ENCODE measurements around the gene ADAMTSL1. TPM values are rescaled to one million over a fixed set of nuclear protein-coding genes. Genes with fewer than 3 reads are reported as not detected.

Gene ADAMTSL1
- total and polyA plus RNA-seq, 2 experiments from 2014 or later = 2.3 to 5.0 TPM

- H4K20me1 ChIP-seq (replicated peaks; ENCODE audit: insufficient read depth) = no peaks in the 10 kb centered on the region
- Mint-ChIP-seq H3K36me3 (ENCODE audit: low read depth) (peaks cover 20% of the 10 kb centered on the region), H3K27me3 (ENCODE audit: insufficient read depth, low read depth, poor library complexity) (no peaks in the 10 kb centered on the region), H3K4me1 (peaks cover 5% of the 10 kb centered on the region; the same call in 2 of the 3 replicates), H3K9me3 (peaks cover 23% of the 10 kb centered on the region), H3K27ac (peak overlapping the region; percentile 80), H3K4me3 (no peak overlapping the region)
- H3K36me3 ChIP-seq (ENCODE audit: insufficient read depth) = 0 out of 2 replicates have a peak, but pooled peaks cover 4% of the 10 kb centered on the region
- no peak for TF ChIP-seq POLR2AphosphoS5 (IDR thresholded peaks at IDR 0.05; ENCODE audit: low read depth)
- TF ChIP-seq ZNF462 (CRISPR knock-in tag; IDR thresholded peaks at IDR 0.05) = no peak
- no peak for TF ChIP-seq CREB1 (CRISPR knock-in tag; IDR thresholded peaks at IDR 0.05; ENCODE audit: low read depth)
- TF ChIP-seq REST (IDR thresholded peaks at IDR 0.05; ENCODE audit: unreplicated experiment) = no peak
- TF ChIP-seq CTCF (conservative IDR thresholded peaks at IDR 0.05; ENCODE audit: low read depth in 2 of 2) = no peak
- no peak for TF ChIP-seq STAT1 (IDR thresholded peaks at IDR 0.05; ENCODE audit: unreplicated experiment)
- TF ChIP-seq ZNF114 (CRISPR knock-in tag; IDR thresholded peaks at IDR 0.05) = no peak
- TF ChIP-seq NANOG (IDR thresholded peaks at IDR 0.05; ENCODE audit: borderline replicate concordance) = no peak
- no peak for TF ChIP-seq JUNB (IDR thresholded peaks at IDR 0.05; ENCODE audit: unreplicated experiment)
- no peak for TF ChIP-seq ZNF331 (CRISPR knock-in tag; IDR thresholded peaks at IDR 0.05; ENCODE audit: low read depth)
- TF ChIP-seq EZH2phosphoT487 (IDR thresholded peaks at IDR 0.05; ENCODE audit: unreplicated experiment) = no peak
- TF ChIP-seq EZH2 (IDR thresholded peaks at IDR 0.05; ENCODE audit: low read depth, unreplicated experiment) = no peak
- TF ChIP-seq ETS1 (IDR thresholded peaks at IDR 0.05) = no peak
- no peaks in the 10 kb centered on the region for H3K27me3 ChIP-seq (ENCODE audit: insufficient read depth)
- H3K27ac ChIP-seq (ENCODE audit: low read depth) = no peak overlapping the region
- no peaks in the 10 kb centered on the region for H3F3A ChIP-seq (replicated peaks; ENCODE audit: low read depth)
- H3K4me1 ChIP-seq (ENCODE audit: insufficient read depth) = no peaks in the 10 kb centered on the region
- H3K79me2 ChIP-seq (replicated peaks; ENCODE audit: insufficient read depth) = no peaks in the 10 kb centered on the region
- H3K4me3 ChIP-seq = no peak overlapping the region
- no peak for DNase-seq (ENCODE audit: low spot score)
- no peak for ATAC-seq
- no peaks in the 10 kb centered on the region for H3K9me2 ChIP-seq (ENCODE audit: insufficient read depth)
- no peak overlapping the region for H2AFZ ChIP-seq
- no peak overlapping the region for H3K4me2 ChIP-seq
Measured at GRCh38 chr9:18539203-18539693, 65.3 kb downstream of the ADAMTSL1 start.
